ENCODE measurements around the gene TMSB4Y.

GRCh38 chrY:13751289-13752071, 47.8 kb downstream of the TMSB4Y start:
- TF ChIP-seq, protein P1, sequence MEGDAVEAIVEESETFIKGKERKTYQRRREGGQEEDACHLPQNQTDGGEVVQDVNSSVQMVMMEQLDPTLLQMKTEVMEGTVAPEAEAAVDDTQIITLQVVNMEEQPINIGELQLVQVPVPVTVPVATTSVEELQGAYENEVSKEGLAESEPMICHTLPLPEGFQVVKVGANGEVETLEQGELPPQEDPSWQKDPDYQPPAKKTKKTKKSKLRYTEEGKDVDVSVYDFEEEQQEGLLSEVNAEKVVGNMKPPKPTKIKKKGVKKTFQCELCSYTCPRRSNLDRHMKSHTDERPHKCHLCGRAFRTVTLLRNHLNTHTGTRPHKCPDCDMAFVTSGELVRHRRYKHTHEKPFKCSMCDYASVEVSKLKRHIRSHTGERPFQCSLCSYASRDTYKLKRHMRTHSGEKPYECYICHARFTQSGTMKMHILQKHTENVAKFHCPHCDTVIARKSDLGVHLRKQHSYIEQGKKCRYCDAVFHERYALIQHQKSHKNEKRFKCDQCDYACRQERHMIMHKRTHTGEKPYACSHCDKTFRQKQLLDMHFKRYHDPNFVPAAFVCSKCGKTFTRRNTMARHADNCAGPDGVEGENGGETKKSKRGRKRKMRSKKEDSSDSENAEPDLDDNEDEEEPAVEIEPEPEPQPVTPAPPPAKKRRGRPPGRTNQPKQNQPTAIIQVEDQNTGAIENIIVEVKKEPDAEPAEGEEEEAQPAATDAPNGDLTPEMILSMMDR (conservative IDR thresholded peaks at IDR 0.05 in 1 of 2, IDR thresholded peaks at IDR 0.05 in 1 of 2; ENCODE audit: low read depth in 1 of 2, low read length in 2 of 2), result no peak
- no peak for TF ChIP-seq EZH2 (IDR thresholded peaks at IDR 0.05; ENCODE audit: low read length, missing control alignments)

Data from fibroblast of lung (primary cell).